GM19193 (cell line): Measurements from ENCODE around the gene PTGDR.

Source experiments
- POLR2A ChIP-seq: IDR thresholded peaks from 4 replicates; pipeline ENCODE4 v1.6.1; 2011; ENCODE audit not compliant: insufficient read depth, insufficient read length; ENCODE audit errors: extremely low read depth

PTGDR gene

GRCh38 chr14:52296378-52296777 is 28.9 kb downstream of the PTGDR start:
- no peak for TF ChIP-seq POLR2A

DNA sequence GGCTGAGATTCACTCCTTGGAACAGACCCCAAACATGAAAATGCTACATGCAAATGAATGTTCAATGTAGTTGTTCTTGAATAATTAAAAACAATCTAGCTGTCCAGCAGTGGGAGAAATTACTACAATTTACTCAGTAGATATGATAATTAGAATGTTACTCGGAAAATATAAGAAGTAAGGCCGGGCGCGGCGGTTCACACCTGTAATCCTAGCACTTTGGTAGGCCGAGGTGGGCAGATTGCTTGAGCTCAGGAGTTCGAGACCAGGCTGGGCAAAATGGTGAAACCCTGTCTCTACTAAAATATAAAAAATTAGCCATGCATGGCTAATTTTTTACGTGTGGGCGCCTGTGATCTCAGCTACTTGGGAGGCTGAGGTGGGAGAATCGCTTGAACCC is 31.3 kb downstream of the PTGDR start:
- TF ChIP-seq POLR2A, result no peak

- TF ChIP-seq POLR2A, result no peak
Measured at GRCh38 chr14:52299692-52300278, 32.3 kb downstream of the PTGDR start.

- no peak for TF ChIP-seq POLR2A
Measured at GRCh38 chr14:52303236-52303635, 35.7 kb downstream of the PTGDR start.

- TF ChIP-seq POLR2A, result no peak
Measured at GRCh38 chr14:52304248-52304904, 36.9 kb downstream of the PTGDR start.

DNA sequence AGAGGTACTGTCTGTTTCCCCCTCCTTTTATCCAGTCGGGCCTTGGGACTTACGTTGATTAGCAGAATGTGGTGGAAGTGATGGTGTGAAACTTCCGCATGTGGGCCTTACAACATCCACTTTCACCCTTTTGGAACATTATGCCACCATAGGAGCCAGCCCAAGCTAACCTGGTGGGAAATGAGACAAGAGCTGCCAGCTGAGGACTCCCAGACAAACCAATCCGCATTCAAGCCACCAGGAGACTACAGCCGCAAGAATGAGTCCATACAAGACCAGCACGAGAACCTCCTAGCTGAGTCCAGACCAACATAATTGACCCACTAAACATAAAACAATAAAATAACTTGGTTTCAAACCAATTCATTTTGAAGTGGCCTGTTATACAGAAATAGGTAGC is 37.5 kb downstream of the PTGDR start:
- no peak for TF ChIP-seq POLR2A

GRCh38 chr14:52307376-52307775 is 39.9 kb downstream of the PTGDR start:
- TF ChIP-seq POLR2A, result no peak

DNA sequence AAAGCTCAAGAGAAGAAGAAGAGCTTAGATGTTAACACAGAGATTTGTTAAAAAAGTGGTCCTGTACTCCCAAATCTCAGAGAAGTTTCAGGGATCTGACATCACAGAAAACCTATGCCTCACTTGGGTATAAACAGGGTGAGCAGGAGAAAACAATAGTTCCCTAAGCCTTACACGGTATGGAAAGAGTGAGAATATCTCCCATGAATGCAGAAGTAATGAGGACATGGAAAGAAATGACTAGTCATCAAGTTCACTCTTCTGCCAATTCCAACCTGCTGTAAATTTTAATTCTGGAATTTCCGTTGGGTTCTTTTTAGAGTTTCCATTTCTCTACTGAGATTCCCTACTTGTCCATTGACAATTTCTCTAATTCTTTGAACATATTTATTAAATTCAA is 40.4 kb downstream of the PTGDR start:
- TF ChIP-seq POLR2A, result no peak

GRCh38 chr14:52310541-52310940 is 43.0 kb downstream of the PTGDR start:
- TF ChIP-seq POLR2A, result no peak

DNA sequence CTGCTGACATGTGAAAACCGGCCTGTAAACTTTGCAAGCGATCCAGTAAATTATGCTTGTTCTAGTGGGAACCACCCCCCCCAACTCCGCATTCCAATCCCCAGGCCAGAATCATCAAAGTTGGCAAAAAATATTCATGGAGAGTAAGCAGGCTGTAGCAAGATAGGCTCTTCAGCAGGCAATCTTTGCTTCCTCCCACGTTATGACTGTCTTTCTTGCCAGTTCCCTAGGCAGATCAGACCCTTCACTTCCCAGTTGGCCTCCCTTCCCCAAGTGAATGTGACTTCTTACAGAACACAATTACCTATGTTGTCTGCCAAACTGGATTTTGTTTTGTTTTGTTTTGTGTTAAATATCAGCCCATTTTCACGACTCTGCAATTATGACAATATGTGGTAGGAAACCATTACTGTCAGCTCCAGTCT is 45.4 kb downstream of the PTGDR start:
- TF ChIP-seq POLR2A, result no peak

DNA sequence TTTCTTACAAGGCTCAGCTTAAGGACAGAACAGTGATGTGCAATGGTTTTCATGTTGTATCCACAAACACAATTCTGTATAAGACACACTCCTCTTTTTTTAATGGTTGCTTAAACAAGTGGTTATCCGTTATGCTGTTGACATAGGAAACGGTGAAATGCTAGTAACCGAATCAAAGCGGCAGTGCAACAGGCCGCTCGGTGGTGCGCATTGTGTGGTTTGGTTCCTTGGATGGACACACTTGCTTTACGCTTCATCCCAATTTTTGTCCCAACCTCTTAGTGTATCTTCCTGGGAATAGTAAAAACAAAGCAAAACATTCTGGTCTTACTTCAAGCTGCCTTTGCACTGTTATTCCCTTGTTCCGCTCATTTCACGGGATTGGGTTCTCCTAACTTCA is 46.0 kb downstream of the PTGDR start:
- no peak for TF ChIP-seq POLR2A

- TF ChIP-seq POLR2A, result no peak
Measured at GRCh38 chr14:52313903-52314594, 46.6 kb downstream of the PTGDR start, which contains the start of gene PTGER2. TSS of gene PTGER2 (plus strand) at chr14:52314312. CDS start at chr14:52314549, 237 bp downstream.

- TF ChIP-seq POLR2A, result no peak
Measured at GRCh38 chr14:52314595-52315354, 47.3 kb downstream of the PTGDR start.

DNA sequence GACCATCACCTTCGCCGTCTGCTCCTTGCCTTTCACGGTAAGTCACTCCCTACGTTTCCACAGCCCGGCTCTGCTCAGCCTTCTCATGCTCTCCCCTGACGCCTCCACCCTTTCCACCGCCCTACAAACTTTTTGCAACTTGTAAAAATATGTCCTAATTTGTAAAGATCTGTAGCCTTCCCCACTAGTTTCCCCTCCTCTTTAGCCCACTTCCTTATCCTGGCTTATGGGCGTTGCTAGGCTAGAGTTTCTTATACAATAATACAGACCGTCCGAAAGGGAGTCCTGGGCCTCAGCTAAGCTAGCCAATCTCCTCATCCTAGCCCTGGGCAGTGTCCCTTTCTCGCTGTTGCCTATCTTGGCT is 47.8 kb downstream of the PTGDR start:
- TF ChIP-seq POLR2A, result no peak

- no peak for TF ChIP-seq POLR2A
Measured at GRCh38 chr14:52318062-52318461, 50.6 kb downstream of the PTGDR start.
